ENCODE measurements around the gene TMEM270. TPM values are rescaled to one million over a fixed set of nuclear protein-coding genes. Genes with fewer than 3 reads are reported as not detected.

Gene TMEM270
- total RNA-seq, 1 donor from 2014 or later: not detected

GRCh38 chr7:73839743-73840714 is 20.9 kb upstream of the TMEM270 start:
- Histone ChIP-seq H3K9me3 (no peaks in the 10 kb centered on the region), H3K4me3 (no peak overlapping the region), H3K27ac (no peak overlapping the region), H3K36me3 (no peaks in the 10 kb centered on the region), H3K4me1 (peaks cover 0 to 5% of the 10 kb centered on the region in 2 donors), H3K27me3 (no peaks in the 10 kb centered on the region)
- no peak for DNase-seq (ENCODE audit: low spot score in 2 of 2)
- TF ChIP-seq CTCF (IDR thresholded peaks at IDR 0.05): no peak
- intact Hi-C loops (cut with DNase I): no loop called here

- Histone ChIP-seq H3K36me3 (no peaks in the 10 kb centered on the region), H3K4me3 (no peak overlapping the region), H3K27me3 (no peaks in the 10 kb centered on the region), H3K4me1 (peaks cover 0 to 5% of the 10 kb centered on the region in 2 donors), H3K9me3 (no peaks in the 10 kb centered on the region), H3K27ac (no peak overlapping the region)
- no peak for TF ChIP-seq CTCF (IDR thresholded peaks at IDR 0.05)
- no peak for DNase-seq (ENCODE audit: low spot score in 2 of 2)
- intact Hi-C loops (cut with DNase I): no loop called here
Observed at GRCh38 chr7:73840715-73841379, 20.1 kb upstream of the TMEM270 start.

GRCh38 chr7:73841689-73842066 is 19.3 kb upstream of the TMEM270 start:
- no peak for DNase-seq (ENCODE audit: low spot score in 2 of 2)
- Histone ChIP-seq H3K4me3 (peak overlapping the region; percentile 66 to 89), H3K27me3 (no peaks in the 10 kb centered on the region), H3K4me1 (peaks cover 0 to 5% of the 10 kb centered on the region in 2 donors), H3K27ac (peak overlapping the region in 1 of 2 donors; percentile 68), H3K36me3 (no peaks in the 10 kb centered on the region), H3K9me3 (no peaks in the 10 kb centered on the region)
- no peak for TF ChIP-seq CTCF (IDR thresholded peaks at IDR 0.05)
- intact Hi-C loops (cut with DNase I): loop anchor here (1.0 kb wide), 1 partner anchor 10 kb away; no protein-coding TSS in a partner anchor

- intact Hi-C loops (cut with DNase I): loop anchor here (1.0 kb wide), 1 partner anchor 9 kb away; no protein-coding TSS in a partner anchor
- Histone ChIP-seq H3K36me3 (no peaks in the 10 kb centered on the region), H3K4me3 (peak within 1 kb of the TSS; percentile 66 to 89), H3K27ac (peak within 1 kb of the TSS; percentile 54 to 68), H3K27me3 (no peaks in the 10 kb centered on the region), H3K9me3 (no peaks in the 10 kb centered on the region), H3K4me1 (peaks cover 0 to 5% of the 10 kb centered on the region in 2 donors)
- peak; percentile 85 to 97 for DNase-seq (ENCODE audit: low spot score in 2 of 2)
- TF ChIP-seq CTCF (IDR thresholded peaks at IDR 0.05): no peak
Observed at GRCh38 chr7:73842067-73842976, 18.6 kb upstream of the TMEM270 start, which contains the start of gene METTL27. METTL27 (minus strand) TSS chr7:73842516; CDS start chr7:73842140, 376 bp downstream.

- Histone ChIP-seq H3K9me3 (no peaks in the 10 kb centered on the region), H3K36me3 (no peaks in the 10 kb centered on the region), H3K4me3 (no peak overlapping the region), H3K4me1 (peaks cover 0 to 5% of the 10 kb centered on the region in 2 donors), H3K27me3 (no peaks in the 10 kb centered on the region), H3K27ac (no peak overlapping the region)
- DNase-seq (ENCODE audit: low spot score in 2 of 2): no peak
- intact Hi-C loops (cut with DNase I): no loop called here
- TF ChIP-seq CTCF (IDR thresholded peaks at IDR 0.05): no peak
Observed at GRCh38 chr7:73844131-73844547, 16.8 kb upstream of the TMEM270 start.

Measured in ascending aorta (tissue), 2 donors.